ENCODE measurements around the gene UFD1. TPM values are rescaled to one million over a fixed set of nuclear protein-coding genes. Genes with fewer than 3 reads are reported as not detected.
A peak's percentile ranks its signal among the peaks of the same experiment; 100 is the strongest.

UFD1 gene
- total and polyA plus RNA-seq, 9 of the 15 experiments (the other 6 are each of a cell fraction or from before 2014, with no cell fraction given): 238 to 645 (median 363) TPM

DNA sequence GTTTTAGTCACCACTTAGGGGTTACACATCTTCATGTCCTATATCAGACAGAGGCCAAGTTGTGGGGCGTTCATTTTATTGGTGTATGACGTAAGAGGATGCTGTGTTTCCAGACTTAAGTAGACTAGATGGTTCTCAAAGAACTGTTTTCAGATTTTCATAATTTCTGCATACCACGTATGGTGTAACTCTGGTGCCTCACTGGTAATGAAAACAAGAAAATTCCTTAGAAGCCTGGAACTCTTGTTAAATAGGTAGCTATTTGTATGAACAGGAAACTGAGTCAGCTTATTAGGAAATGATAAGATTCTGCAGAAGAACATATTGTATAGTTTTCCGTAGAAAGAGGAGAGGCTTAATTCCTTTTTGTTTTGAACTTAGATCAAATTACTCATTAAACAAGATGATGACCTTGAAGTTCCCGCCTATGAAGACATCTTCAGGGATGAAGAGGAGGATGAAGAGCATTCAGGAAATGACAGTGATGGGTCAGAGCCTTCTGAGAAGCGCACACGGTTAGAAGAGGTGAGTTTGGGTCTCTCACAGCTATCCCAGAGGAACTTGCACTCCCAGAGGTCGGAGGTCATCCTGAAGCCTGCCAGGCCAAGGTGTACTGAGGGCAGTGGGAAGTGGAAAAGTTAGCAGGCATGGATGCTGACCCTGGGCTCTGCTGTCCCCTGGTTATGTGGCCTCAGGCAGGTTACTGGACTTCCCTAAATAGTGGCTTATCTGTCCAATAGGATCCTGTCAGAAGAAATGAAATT lies 4.7 kb upstream of the UFD1 start (continued):
- TF ChIP-seq, protein P1, sequence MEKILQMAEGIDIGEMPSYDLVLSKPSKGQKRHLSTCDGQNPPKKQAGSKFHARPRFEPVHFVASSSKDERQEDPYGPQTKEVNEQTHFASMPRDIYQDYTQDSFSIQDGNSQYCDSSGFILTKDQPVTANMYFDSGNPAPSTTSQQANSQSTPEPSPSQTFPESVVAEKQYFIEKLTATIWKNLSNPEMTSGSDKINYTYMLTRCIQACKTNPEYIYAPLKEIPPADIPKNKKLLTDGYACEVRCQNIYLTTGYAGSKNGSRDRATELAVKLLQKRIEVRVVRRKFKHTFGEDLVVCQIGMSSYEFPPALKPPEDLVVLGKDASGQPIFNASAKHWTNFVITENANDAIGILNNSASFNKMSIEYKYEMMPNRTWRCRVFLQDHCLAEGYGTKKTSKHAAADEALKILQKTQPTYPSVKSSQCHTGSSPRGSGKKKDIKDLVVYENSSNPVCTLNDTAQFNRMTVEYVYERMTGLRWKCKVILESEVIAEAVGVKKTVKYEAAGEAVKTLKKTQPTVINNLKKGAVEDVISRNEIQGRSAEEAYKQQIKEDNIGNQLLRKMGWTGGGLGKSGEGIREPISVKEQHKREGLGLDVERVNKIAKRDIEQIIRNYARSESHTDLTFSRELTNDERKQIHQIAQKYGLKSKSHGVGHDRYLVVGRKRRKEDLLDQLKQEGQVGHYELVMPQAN (IDR thresholded peaks at IDR 0.05; ENCODE audit: borderline replicate concordance): no peak
- TF ChIP-seq WHSC1 (IDR thresholded peaks at IDR 0.05; ENCODE audit: low read length): peak; percentile 28
- TF ChIP-seq, protein P2, sequence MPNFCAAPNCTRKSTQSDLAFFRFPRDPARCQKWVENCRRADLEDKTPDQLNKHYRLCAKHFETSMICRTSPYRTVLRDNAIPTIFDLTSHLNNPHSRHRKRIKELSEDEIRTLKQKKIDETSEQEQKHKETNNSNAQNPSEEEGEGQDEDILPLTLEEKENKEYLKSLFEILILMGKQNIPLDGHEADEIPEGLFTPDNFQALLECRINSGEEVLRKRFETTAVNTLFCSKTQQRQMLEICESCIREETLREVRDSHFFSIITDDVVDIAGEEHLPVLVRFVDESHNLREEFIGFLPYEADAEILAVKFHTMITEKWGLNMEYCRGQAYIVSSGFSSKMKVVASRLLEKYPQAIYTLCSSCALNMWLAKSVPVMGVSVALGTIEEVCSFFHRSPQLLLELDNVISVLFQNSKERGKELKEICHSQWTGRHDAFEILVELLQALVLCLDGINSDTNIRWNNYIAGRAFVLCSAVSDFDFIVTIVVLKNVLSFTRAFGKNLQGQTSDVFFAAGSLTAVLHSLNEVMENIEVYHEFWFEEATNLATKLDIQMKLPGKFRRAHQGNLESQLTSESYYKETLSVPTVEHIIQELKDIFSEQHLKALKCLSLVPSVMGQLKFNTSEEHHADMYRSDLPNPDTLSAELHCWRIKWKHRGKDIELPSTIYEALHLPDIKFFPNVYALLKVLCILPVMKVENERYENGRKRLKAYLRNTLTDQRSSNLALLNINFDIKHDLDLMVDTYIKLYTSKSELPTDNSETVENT (CRISPR knock-in tag; IDR thresholded peaks at IDR 0.05): no peak
- no peak for TF ChIP-seq FOXA3 (CRISPR knock-in tag; conservative IDR thresholded peaks at IDR 0.05 in 1 of 2, IDR thresholded peaks at IDR 0.05 in 1 of 2)
- no peak for TF ChIP-seq ILF3 (IDR thresholded peaks at IDR 0.05; ENCODE audit: borderline replicate concordance)
- TF ChIP-seq, protein P3, sequence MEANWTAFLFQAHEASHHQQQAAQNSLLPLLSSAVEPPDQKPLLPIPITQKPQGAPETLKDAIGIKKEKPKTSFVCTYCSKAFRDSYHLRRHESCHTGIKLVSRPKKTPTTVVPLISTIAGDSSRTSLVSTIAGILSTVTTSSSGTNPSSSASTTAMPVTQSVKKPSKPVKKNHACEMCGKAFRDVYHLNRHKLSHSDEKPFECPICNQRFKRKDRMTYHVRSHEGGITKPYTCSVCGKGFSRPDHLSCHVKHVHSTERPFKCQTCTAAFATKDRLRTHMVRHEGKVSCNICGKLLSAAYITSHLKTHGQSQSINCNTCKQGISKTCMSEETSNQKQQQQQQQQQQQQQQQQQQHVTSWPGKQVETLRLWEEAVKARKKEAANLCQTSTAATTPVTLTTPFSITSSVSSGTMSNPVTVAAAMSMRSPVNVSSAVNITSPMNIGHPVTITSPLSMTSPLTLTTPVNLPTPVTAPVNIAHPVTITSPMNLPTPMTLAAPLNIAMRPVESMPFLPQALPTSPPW (CRISPR knock-in tag; IDR thresholded peaks at IDR 0.05): no peak
- TF ChIP-seq, protein P4, sequence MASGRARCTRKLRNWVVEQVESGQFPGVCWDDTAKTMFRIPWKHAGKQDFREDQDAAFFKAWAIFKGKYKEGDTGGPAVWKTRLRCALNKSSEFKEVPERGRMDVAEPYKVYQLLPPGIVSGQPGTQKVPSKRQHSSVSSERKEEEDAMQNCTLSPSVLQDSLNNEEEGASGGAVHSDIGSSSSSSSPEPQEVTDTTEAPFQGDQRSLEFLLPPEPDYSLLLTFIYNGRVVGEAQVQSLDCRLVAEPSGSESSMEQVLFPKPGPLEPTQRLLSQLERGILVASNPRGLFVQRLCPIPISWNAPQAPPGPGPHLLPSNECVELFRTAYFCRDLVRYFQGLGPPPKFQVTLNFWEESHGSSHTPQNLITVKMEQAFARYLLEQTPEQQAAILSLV (tag; IDR thresholded peaks at IDR 0.05): 0 out of 2 replicates have a peak, but pooled peaks have one; percentile 30
- no peak for TF ChIP-seq ZNF143 (CRISPR knock-in tag; IDR thresholded peaks at IDR 0.05)
- no peak for TF ChIP-seq CHCHD3 (CRISPR knock-in tag; IDR thresholded peaks at IDR 0.05)
- no peak for TF ChIP-seq FOXA1 (IDR thresholded peaks at IDR 0.05; ENCODE audit: borderline replicate concordance)
- TF ChIP-seq, protein P5, sequence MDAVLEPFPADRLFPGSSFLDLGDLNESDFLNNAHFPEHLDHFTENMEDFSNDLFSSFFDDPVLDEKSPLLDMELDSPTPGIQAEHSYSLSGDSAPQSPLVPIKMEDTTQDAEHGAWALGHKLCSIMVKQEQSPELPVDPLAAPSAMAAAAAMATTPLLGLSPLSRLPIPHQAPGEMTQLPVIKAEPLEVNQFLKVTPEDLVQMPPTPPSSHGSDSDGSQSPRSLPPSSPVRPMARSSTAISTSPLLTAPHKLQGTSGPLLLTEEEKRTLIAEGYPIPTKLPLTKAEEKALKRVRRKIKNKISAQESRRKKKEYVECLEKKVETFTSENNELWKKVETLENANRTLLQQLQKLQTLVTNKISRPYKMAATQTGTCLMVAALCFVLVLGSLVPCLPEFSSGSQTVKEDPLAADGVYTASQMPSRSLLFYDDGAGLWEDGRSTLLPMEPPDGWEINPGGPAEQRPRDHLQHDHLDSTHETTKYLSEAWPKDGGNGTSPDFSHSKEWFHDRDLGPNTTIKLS (IDR thresholded peaks at IDR 0.05; ENCODE audit: borderline replicate concordance, low read depth): no peak
- no peak for TF ChIP-seq PRMT5 (CRISPR knock-in tag; IDR thresholded peaks at IDR 0.05)
- no peak for TF ChIP-seq MTA3 (IDR thresholded peaks at IDR 0.05; ENCODE audit: borderline replicate concordance)
- no peak for TF ChIP-seq THRAP3 (IDR thresholded peaks at IDR 0.05; ENCODE audit: borderline replicate concordance)
- no peak for TF ChIP-seq CEBPG (CRISPR knock-in tag; IDR thresholded peaks at IDR 0.05)
- TF ChIP-seq CEBPG (tag; conservative IDR thresholded peaks at IDR 0.05 in 1 of 2, IDR thresholded peaks at IDR 0.05 in 1 of 2): peak in 1 of 2 experiments; percentile 48; a peak in 1 of 4 replicates
- 0 out of 2 replicates have a peak, but pooled peaks have one; percentile 30 for TF ChIP-seq MAFG (tag; conservative IDR thresholded peaks at IDR 0.05)
- no peak for TF ChIP-seq L3MBTL2 (IDR thresholded peaks at IDR 0.05)
